ENCODE data around the gene CD226. TPM values are rescaled to one million over a fixed set of nuclear protein-coding genes. Genes with fewer than 3 reads are reported as not detected.
"Not testable (repeated sequence)": the region's sequence is repeated elsewhere in the genome, so short reads cannot be mapped to it uniquely, and the experiment has no call there.

The CD226 gene
- polyA plus RNA-seq, 1 donor, result 3.4 TPM

- no peak for DNase-seq
These were observed 38.8 kb downstream of the CD226 start for GRCh38 chr18:69908838-69909237.

- DNase-seq, result no peak
These were observed 40.9 kb downstream of the CD226 start for GRCh38 chr18:69906765-69907164.

- no peak for DNase-seq
These were observed 46.7 kb downstream of the CD226 start for GRCh38 chr18:69900941-69901340.

- not testable (repeated sequence) for DNase-seq
These were observed 48.3 kb downstream of the CD226 start for GRCh38 chr18:69899154-69899923.

- no peak for DNase-seq
These were observed 49.3 kb downstream of the CD226 start for GRCh38 chr18:69898241-69898861.

GRCh38 chr18:69897397-69898108, 50.1 kb downstream of the CD226 start:
- no peak for DNase-seq

GRCh38 chr18:69895066-69896047, 52.3 kb downstream of the CD226 start:
- no peak for DNase-seq

- DNase-seq, result no peak
These were observed 53.2 kb downstream of the CD226 start for GRCh38 chr18:69894467-69894866.

GRCh38 chr18:69890558-69890957, 57.1 kb downstream of the CD226 start:
- no peak for DNase-seq

- no peak for DNase-seq
These were observed 58.7 kb downstream of the CD226 start for GRCh38 chr18:69889009-69889408.

GRCh38 chr18:69887256-69887655, 60.4 kb downstream of the CD226 start:
- no peak for DNase-seq

- DNase-seq, result no peak
These were observed 61.7 kb downstream of the CD226 start for GRCh38 chr18:69885841-69886531.

GRCh38 chr18:69885355-69885754, 62.3 kb downstream of the CD226 start:
- DNase-seq, result no peak

- no peak for DNase-seq
These were observed 63.9 kb downstream of the CD226 start for GRCh38 chr18:69883781-69884180.

GRCh38 chr18:69882965-69883668, 64.6 kb downstream of the CD226 start:
- no peak for DNase-seq

- no peak for DNase-seq
These were observed 67.6 kb downstream of the CD226 start for GRCh38 chr18:69880083-69880482.

GRCh38 chr18:69879051-69879450, 68.6 kb downstream of the CD226 start:
- DNase-seq, result not testable (repeated sequence)

- DNase-seq, result no peak
These were observed 69.3 kb downstream of the CD226 start for GRCh38 chr18:69878213-69878933.

- DNase-seq, result no peak
These were observed 71.2 kb downstream of the CD226 start for GRCh38 chr18:69876490-69876889.

GRCh38 chr18:69874058-69874457, 73.6 kb downstream of the CD226 start:
- DNase-seq, result no peak
